Measurements from ENCODE around the gene UXT.
"Not testable (repeated sequence)": the region's sequence is repeated elsewhere in the genome, so short reads cannot be mapped to it uniquely, and the experiment has no call there.

The UXT gene

GRCh38 chrX:47612418-47612817 is 46.6 kb downstream of the UXT start:
- Mint-ChIP-seq H3K4me1 (ENCODE audit: low read depth) (peaks cover 3% of the 10 kb centered on the region), H3K27me3 (peaks cover under 1% of the 10 kb centered on the region), H3K36me3 (ENCODE audit: low read depth) (no peaks in the 10 kb centered on the region), H3K9me3 (no peaks in the 10 kb centered on the region), H3K4me3 (no peak overlapping the region), H3K27ac (no peak overlapping the region)

GRCh38 chrX:47611926-47612325 is 47.1 kb downstream of the UXT start:
- no peaks in the 10 kb centered on the region for H3K27me3 Mint-ChIP-seq
- H3K9me3 Mint-ChIP-seq, result no peaks in the 10 kb centered on the region
- peaks cover 3% of the 10 kb centered on the region for H3K4me1 Mint-ChIP-seq (ENCODE audit: low read depth)
- no peak overlapping the region for H3K4me3 Mint-ChIP-seq
- H3K27ac Mint-ChIP-seq, result no peak overlapping the region
- H3K36me3 Mint-ChIP-seq (ENCODE audit: low read depth), result no peaks in the 10 kb centered on the region

- no peaks in the 10 kb centered on the region for H3K36me3 Mint-ChIP-seq (ENCODE audit: low read depth)
- H3K9me3 Mint-ChIP-seq, result no peaks in the 10 kb centered on the region
- H3K4me1 Mint-ChIP-seq (ENCODE audit: low read depth), result peaks cover 3% of the 10 kb centered on the region
- no peak overlapping the region for H3K4me3 Mint-ChIP-seq
- H3K27me3 Mint-ChIP-seq, result no peaks in the 10 kb centered on the region
- H3K27ac Mint-ChIP-seq, result no peak overlapping the region
Measured at GRCh38 chrX:47611489-47611888, 47.5 kb downstream of the UXT start.

GRCh38 chrX:47610511-47610910 is 48.5 kb downstream of the UXT start:
- H3K36me3 Mint-ChIP-seq (ENCODE audit: low read depth), result no peaks in the 10 kb centered on the region
- H3K27ac Mint-ChIP-seq, result no peak overlapping the region
- no peak overlapping the region for H3K4me3 Mint-ChIP-seq

GRCh38 chrX:47608130-47608810 is 50.7 kb downstream of the UXT start:
- Mint-ChIP-seq H3K27ac (peak overlapping the region; percentile 36), H3K36me3 (ENCODE audit: low read depth) (no peaks in the 10 kb centered on the region), H3K9me3 (no peaks in the 10 kb centered on the region), H3K4me3 (no peak overlapping the region), H3K4me1 (ENCODE audit: low read depth) (peaks cover 3% of the 10 kb centered on the region), H3K27me3 (no peaks in the 10 kb centered on the region)

More at GRCh38 chrX:47610511-47610910, 48.5 kb downstream of the UXT start:
- peaks cover 3% of the 10 kb centered on the region for H3K4me1 Mint-ChIP-seq (ENCODE audit: low read depth)
- H3K27me3 Mint-ChIP-seq, result no peaks in the 10 kb centered on the region
- H3K9me3 Mint-ChIP-seq, result no peaks in the 10 kb centered on the region

- Mint-ChIP-seq H3K4me1 (ENCODE audit: low read depth) (peaks cover 3% of the 10 kb centered on the region), H3K36me3 (ENCODE audit: low read depth) (no peaks in the 10 kb centered on the region), H3K9me3 (no peaks in the 10 kb centered on the region), H3K4me3 (no peak overlapping the region), H3K27ac (no peak overlapping the region), H3K27me3 (no peaks in the 10 kb centered on the region)
Measured at GRCh38 chrX:47607091-47607490, 51.9 kb downstream of the UXT start.

- H3K27ac Mint-ChIP-seq, result no peak overlapping the region
- no peak overlapping the region for H3K4me3 Mint-ChIP-seq
- H3K27me3 Mint-ChIP-seq, result no peaks in the 10 kb centered on the region
- H3K36me3 Mint-ChIP-seq (ENCODE audit: low read depth), result no peaks in the 10 kb centered on the region
- peaks cover 3% of the 10 kb centered on the region for H3K4me1 Mint-ChIP-seq (ENCODE audit: low read depth)
- no peaks in the 10 kb centered on the region for H3K9me3 Mint-ChIP-seq
Measured at GRCh38 chrX:47605024-47605423, 54.0 kb downstream of the UXT start.

GRCh38 chrX:47603125-47603524 is 55.9 kb downstream of the UXT start:
- H3K4me3 Mint-ChIP-seq; H3K36me3 Mint-ChIP-seq (ENCODE audit: low read depth); H3K9me3 Mint-ChIP-seq; H3K27ac Mint-ChIP-seq; H3K4me1 Mint-ChIP-seq (ENCODE audit: low read depth); H3K27me3 Mint-ChIP-seq: not testable (repeated sequence)
